GM21717 (cell line): ENCODE results near the gene EIF2S2.

Experiments
- ATAC-seq: cut with Tn5 transposase; IDR thresholded peaks from one replicate; pipeline ENCODE4 v1.9.1; 2021; ENCODE audit warnings: mild to moderate bottlenecking, moderate library complexity; ENCODE audit not compliant: unreplicated experiment

EIF2S2 gene

GRCh38 chr20:34066476-34067090 lies 45.5 kb downstream of the EIF2S2 start:
- no peak for ATAC-seq

GRCh38 chr20:34065260-34065659 lies 46.8 kb downstream of the EIF2S2 start:
- no peak for ATAC-seq

DNA sequence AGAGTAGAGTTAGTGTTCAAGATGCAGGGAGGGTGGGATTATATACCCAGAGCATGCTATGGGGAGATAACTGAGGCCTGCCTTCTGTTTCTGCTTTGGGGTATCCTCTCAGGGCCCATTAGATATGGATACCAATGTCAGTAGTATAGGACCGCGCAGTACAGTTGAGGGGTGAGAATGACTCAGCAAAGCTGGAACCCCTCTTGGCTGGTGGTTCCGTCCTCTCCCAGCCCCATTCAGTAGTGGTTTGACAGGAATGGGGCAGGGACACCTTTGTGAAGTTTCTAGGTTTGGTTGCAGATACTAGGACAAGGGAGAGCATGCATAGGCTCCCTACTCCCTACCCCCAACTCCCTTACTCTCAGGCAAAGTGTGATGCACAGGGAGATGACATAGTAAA lies 47.8 kb downstream of the EIF2S2 start:
- no peak for ATAC-seq

- ATAC-seq, result no peak
Observed at GRCh38 chr20:34062570-34063482, 49.2 kb downstream of the EIF2S2 start.

DNA sequence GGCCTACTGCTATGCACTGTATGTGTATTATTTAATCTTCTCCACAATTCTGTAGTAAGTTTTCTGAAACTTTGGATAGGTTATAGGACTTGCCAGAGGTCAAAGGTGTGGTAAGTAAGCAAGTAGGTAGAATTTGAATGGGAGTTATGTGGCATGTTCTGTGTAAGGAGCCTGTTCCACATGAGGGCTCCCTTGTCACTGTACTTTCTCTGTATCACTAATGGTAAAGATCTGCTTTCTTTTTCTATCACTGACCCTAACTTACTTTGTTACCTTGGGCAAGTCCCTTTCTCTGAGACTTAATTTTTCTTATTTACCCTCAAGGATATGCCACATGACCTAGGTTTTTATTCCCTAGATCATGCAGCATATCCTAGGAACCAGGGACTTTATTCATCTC lies 50.3 kb downstream of the EIF2S2 start:
- no peak for ATAC-seq

DNA sequence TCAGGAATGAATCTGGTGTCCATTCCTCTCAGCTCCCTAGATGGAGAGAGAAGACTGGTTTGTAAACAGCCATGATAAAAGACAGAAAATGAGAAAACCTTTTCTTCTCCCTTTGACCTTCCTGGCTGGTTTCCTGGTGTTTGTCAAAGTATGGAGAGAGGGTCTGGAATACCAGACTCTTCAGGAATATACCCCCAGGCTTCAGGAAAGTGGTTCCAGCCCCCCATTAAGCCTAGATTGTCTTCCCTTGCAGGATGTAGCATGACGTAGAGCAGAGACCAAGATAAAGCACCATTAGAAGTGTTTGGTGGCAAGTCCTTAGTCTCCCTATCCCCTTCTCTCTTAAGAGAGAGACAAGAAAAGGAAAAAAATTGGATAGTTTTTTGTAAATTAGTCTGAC lies 51.1 kb downstream of the EIF2S2 start:
- ATAC-seq, result no peak

DNA sequence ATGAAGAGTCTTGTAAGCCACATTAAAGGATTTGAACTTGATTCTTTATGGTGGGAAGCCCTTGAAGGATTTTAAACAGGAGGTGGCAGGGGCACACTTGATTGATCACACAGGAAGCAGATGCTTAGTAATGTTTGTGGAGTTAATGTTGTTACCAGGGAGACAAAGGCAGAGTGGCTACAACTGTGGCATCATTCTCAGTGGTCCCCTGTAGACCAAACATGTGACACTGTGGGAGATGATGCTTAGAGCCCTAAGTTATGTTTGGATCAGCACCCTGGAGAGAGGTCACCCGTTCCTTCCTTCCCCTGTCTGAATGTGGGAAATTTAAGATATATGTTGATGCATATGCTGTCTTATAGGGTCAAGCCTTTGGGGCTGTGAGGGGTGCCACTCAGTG lies 53.2 kb downstream of the EIF2S2 start:
- ATAC-seq, result no peak

DNA sequence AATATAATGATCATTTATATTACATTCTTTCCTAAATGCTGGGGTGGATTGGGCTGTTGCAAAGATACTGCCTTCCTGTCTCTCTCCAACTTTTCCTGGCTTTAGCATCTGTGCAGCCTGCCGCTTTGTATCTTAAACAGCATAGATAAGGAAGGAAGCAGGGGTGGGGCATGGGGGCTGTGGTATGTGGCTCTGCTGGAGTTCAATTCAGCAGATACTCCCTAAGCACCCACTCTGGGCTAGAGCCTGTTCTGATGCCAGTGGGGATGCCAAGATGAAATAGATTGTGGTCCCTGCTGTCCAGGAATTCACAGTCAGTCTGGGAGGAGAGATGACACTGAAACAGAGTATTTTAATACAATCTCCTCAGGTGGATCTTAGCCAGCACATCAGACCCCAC lies 56.8 kb downstream of the EIF2S2 start:
- ATAC-seq, result no peak

DNA sequence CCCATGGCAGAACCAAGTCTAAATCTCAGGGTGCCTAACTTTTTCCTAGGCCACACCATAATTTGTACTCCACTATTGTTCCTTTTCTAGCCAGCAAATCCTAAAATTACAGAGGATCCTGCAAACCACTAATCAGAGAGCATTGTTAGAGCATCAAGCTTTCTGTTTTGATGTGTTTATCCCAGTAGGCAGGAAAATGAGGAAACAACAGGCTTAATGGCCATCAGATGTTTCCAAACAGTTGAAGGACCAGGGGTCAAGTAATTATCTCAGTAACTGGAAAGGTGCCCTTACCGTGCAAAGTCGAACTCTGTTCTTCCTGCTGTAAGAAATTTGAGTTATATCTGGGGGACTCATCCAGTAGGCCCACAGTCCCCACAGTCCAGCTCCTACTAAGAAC lies 59.6 kb downstream of the EIF2S2 start:
- ATAC-seq, result no peak

DNA sequence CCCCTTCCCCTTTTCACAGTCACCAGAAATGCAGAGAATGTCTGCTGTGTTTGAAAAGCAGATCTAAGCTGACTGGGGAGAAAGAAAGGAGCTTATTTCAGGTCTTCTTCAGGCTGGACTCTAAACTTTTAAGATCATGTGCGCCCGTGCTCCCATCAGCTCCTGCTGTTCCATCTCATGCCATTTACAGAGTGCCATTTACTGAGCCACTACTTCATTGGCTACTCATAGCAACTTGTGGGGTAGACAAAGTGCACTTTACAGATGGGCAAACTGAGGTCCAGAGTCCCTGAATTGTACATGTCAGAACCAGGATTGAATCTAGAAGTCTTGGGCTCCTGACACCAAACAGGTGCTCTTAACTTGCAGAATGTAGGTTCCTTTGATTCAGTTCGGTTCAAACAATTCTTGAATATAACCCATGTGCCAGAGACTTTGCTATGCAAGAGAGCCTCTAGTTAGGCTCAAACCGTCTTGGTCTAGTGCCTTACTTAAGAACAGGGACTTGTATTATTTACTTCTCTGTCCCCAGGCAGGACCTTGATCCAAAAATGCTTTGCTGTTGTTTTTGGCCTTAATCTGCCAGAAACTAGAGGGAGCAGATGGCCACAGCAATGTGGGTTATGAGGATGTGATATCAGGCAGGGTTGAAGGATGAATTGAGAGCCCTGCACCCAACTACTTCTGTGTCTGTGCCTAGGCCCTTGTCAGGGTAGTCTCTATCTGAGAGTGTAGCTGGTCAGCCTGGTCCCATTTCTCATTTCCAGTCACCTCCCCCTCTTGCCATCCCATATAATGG lies 61.9 kb downstream of the EIF2S2 start:
- ATAC-seq, result no peak

DNA sequence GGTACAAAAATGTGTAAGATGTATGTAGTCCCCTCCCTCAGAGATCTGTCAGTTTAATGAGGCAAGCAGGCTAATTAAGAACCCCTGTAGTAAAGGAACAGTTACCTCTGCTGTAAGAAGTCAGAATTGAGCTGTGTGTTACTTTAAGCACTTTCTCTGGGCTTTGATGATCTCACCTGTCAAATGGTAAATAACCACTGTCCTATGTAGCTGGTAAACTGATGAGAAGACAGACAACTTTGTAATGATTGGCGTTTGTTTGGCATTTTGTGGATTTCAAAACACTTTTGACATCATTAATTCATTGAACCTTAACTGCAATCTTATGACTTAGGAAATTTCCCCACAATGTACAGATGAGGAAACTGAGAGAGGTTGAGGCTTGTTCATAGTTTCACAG lies 62.7 kb downstream of the EIF2S2 start:
- no peak for ATAC-seq

DNA sequence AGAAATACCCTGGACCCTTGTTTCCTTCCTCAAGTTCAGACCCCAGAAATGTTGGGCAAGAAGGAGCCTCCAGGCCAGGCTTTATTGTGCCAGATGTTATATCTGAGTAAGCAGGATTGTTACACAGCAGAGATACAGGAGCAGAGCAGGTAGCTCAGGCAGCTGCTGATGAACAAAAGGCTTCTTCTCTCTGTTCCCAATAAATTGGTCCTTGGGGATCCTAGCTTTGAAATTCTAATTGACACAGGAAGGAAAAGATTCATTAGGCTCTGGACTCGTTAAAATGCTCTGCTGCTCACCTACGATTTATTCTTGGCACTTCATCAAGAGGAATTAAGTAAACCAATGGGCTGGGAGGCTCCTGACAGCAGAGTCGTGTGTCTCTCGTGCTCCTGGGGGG lies 64.1 kb downstream of the EIF2S2 start:
- no peak for ATAC-seq

GRCh38 chr20:34047010-34047687 lies 64.9 kb downstream of the EIF2S2 start:
- ATAC-seq, result no peak

GRCh38 chr20:34045930-34046725 lies 65.9 kb downstream of the EIF2S2 start:
- no peak for ATAC-seq

GRCh38 chr20:34045294-34045693 lies 66.7 kb downstream of the EIF2S2 start:
- no peak for ATAC-seq

DNA sequence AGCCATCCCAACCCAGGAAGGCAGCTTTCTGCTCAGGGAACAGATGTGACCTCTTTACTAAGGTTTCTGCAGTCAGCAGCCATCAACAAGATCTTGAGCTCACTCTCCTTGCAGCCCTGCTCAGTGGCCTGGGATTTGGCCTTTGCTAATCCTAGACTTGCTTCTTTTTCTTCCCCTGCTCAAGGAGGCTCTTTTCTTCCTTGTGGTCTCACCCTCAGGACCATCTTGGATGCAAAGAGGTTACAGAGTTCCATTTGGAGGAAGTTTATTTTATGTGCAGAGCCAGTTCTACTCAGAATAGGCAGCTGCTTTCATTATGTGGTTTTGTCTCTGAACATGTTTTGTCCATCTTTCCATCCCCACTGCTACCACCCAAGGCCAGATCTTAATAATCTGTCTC lies 69.0 kb downstream of the EIF2S2 start:
- no peak for ATAC-seq

GRCh38 chr20:34042262-34042661 lies 69.8 kb downstream of the EIF2S2 start:
- ATAC-seq, result no peak

GRCh38 chr20:34041226-34041625 lies 70.8 kb downstream of the EIF2S2 start:
- ATAC-seq, result no peak

- ATAC-seq, result no peak
Observed at GRCh38 chr20:34040300-34040995, 71.6 kb downstream of the EIF2S2 start.
